Liver (tissue), 9 donors: ENCODE results near the gene XKR3. TPM values are rescaled to one million over a fixed set of nuclear protein-coding genes. Genes with fewer than 3 reads are reported as not detected.
"Not testable (repeated sequence)": the region's sequence is repeated elsewhere in the genome, so short reads cannot be mapped to it uniquely, and the experiment has no call there.

ENCODE experiments used
- DNase-seq: peaks from one replicate; pipeline ENCODE4 v3.0.0-alpha.2; 2017; ENCODE audit warnings: low spot score
- H3K27ac ChIP-seq, 2 donors: one replicate each; pipeline ENCODE4 v1.7.0; 2013; ENCODE audit warnings: inconsistent platforms in 2 of 2, low read length in 2 of 2, control low read depth in 1 of 2, low read depth in 1 of 2, mild to moderate bottlenecking in 1 of 2
- H3K27me3 ChIP-seq, 4 donors: one replicate each; pipeline versions ENCODE4 v1.6.1 to v1.7.0; 2013; ENCODE audit warnings: low read length in 3 of 4, inconsistent platforms in 1 of 4, mild to moderate bottlenecking in 1 of 4, moderate library complexity in 1 of 4; ENCODE audit not compliant: control insufficient read depth in 4 of 4, insufficient read depth in 4 of 4
- H3K36me3 ChIP-seq, 4 donors: one replicate each; pipeline versions ENCODE4 v1.6.1 to v1.7.0; 2013; ENCODE audit warnings: low read length in 3 of 4, mild to moderate bottlenecking in 3 of 4, low read depth in 1 of 4, moderate library complexity in 1 of 4; ENCODE audit not compliant: control insufficient read depth in 4 of 4, insufficient read depth in 3 of 4
- H3K4me1 ChIP-seq, 4 donors: one replicate each; pipeline versions ENCODE4 v1.6.1 to v1.7.0; 2013; ENCODE audit warnings: low read length in 3 of 4, mild to moderate bottlenecking in 3 of 4, moderate library complexity in 1 of 4; ENCODE audit not compliant: control insufficient read depth in 4 of 4, insufficient read depth in 4 of 4
- H3K4me3 ChIP-seq, 3 donors: one replicate each; pipeline versions ENCODE4 v1.6.1 to v1.7.0; 2013; ENCODE audit warnings: low read length in 3 of 3, control low read depth in 1 of 3, low read depth in 1 of 3, mild to moderate bottlenecking in 1 of 3
- H3K9ac ChIP-seq, 2 donors: one replicate each; pipeline ENCODE4 v1.7.0; 2013; ENCODE audit warnings: low read length in 2 of 2, mild to moderate bottlenecking in 2 of 2, moderate library complexity in 2 of 2, control low read depth in 1 of 2, low read depth in 1 of 2
- H3K9me3 ChIP-seq, 4 donors: one replicate each; pipeline versions ENCODE4 v1.6.1 to v1.7.0; 2013; ENCODE audit warnings: low read length in 3 of 4; ENCODE audit not compliant: control insufficient read depth in 4 of 4
- ATF3 ChIP-seq: IDR thresholded peaks from 2 replicates; pipeline ENCODE4 v1.6.1; 2016; ENCODE audit warnings: antibody characterized with exemption
- EGR1 ChIP-seq, 2 donors: IDR thresholded peaks; 2 replicates each; pipeline ENCODE4 v1.6.1; 2016 to 2018; ENCODE audit warnings: antibody characterized with exemption in 2 of 2, low read depth in 2 of 2
- FOXA1 ChIP-seq: IDR thresholded peaks from 2 replicates; pipeline ENCODE4 v1.6.1; 2016; ENCODE audit warnings: antibody characterized with exemption
- FOXA2 ChIP-seq: IDR thresholded peaks from 2 replicates; pipeline ENCODE4 v1.6.1; 2016; ENCODE audit warnings: antibody characterized with exemption
- GABPA ChIP-seq, 2 donors: IDR thresholded peaks in 1 of 2; conservative IDR thresholded peaks in 1 of 2; 2 replicates each; pipeline ENCODE4 v1.6.1; 2016; ENCODE audit warnings: antibody characterized with exemption in 2 of 2, mild to moderate bottlenecking in 1 of 2, moderate library complexity in 1 of 2
- HNF4A ChIP-seq, 2 donors: conservative IDR thresholded peaks; 2 replicates each; pipeline ENCODE4 v1.6.1; 2016; ENCODE audit warnings: antibody characterized with exemption in 2 of 2, mild to moderate bottlenecking in 2 of 2
- HNF4G ChIP-seq: IDR thresholded peaks from 2 replicates; pipeline ENCODE4 v1.6.1; 2016; ENCODE audit warnings: antibody characterized with exemption
- JUND ChIP-seq, 2 donors: IDR thresholded peaks; 2 replicates each; pipeline ENCODE4 v1.6.1; 2016; ENCODE audit warnings: antibody characterized with exemption in 2 of 2
- NR2F2 ChIP-seq: IDR thresholded peaks from 2 replicates; pipeline ENCODE4 v1.6.1; 2016; ENCODE audit warnings: antibody characterized with exemption
- SP1 ChIP-seq: IDR thresholded peaks from 2 replicates; pipeline ENCODE4 v1.6.1; 2018; ENCODE audit warnings: antibody characterized with exemption, mild to moderate bottlenecking
- YY1 ChIP-seq: IDR thresholded peaks from 2 replicates; pipeline ENCODE4 v1.6.1; 2016; ENCODE audit warnings: antibody characterized with exemption, mild to moderate bottlenecking
- WGBS: extraction: QIAGEN DNeasy Blood & Tissue Kit; methylation state at CpG from one replicate; pipeline ENCODE4 v1.1.7; 2013; 5-methylcytosine and 5-hydroxymethylcytosine counted together
- polyA plus RNA-seq, 2 donors: library from polyadenylated mRNA; stranded (reverse) in 1 of 2; unstranded in 1 of 2; fragments of 200-250 nt in 1 of 2; fragments of >200 nt in 1 of 2; fragmentation: Nextera tagmentation in 1 of 2; extraction: Ambion mirVana in 1 of 2; gene quantifications; one replicate each; pipeline versions ENCODE4 v1.2.1 to v1.2.3, GENCODE V29; 2013 to 2015
- total RNA-seq, 2 donors: library from RNA; depleted of rRNA; stranded (reverse); fragments of >200 nt; gene quantifications; one replicate each; pipeline ENCODE4 v1.2.3, GENCODE V29; 2014
- TF ChIP-seq, protein P1 (sequence below): fragments of 150-350 bp; IDR thresholded peaks from 2 replicates; pipeline ENCODE4 v1.5.1; 2017; ENCODE audit warnings: improper control_type of control experiment, low read depth, low read length; ENCODE audit not compliant: missing input control
- TF ChIP-seq, protein P2 (sequence below): IDR thresholded peaks from 2 replicates; pipeline ENCODE4 v1.6.1; 2016; ENCODE audit warnings: antibody characterized with exemption
- TF ChIP-seq, protein P3 (sequence below): IDR thresholded peaks from 2 replicates; pipeline ENCODE4 v1.6.1; 2016; ENCODE audit warnings: antibody characterized with exemption, mild to moderate bottlenecking
- donor health status: healthy.
- donor health status: healthy.
- donor health status: healthy.
- donor health status: healthy.
- donor health status: healthy.

XKR3 gene
- total and polyA plus RNA-seq, 4 donors: not detected

GRCh38 chr22:16801088-16801487 lies 24.1 kb downstream of the XKR3 start:
- Histone ChIP-seq H3K36me3 (no peaks in the 10 kb centered on the region), H3K9ac (no peak overlapping the region), H3K4me3 (no peak overlapping the region), H3K27ac (no peak overlapping the region), H3K27me3 (peaks cover 0 to 3% (median 0%) of the 10 kb centered on the region in 4 donors), H3K4me1 (no peaks in the 10 kb centered on the region), H3K9me3 (no peaks in the 10 kb centered on the region)
- no peak for DNase-seq
- TF ChIP-seq FOXA2 (no peak), FOXA1 (no peak), JUND (IDR thresholded peaks at IDR 0.05) (no peak), GABPA (IDR thresholded peaks at IDR 0.05 in 1 of 2, conservative IDR thresholded peaks at IDR 0.05 in 1 of 2) (no peak), HNF4A (conservative IDR thresholded peaks at IDR 0.05) (no peak)
- TF ChIP-seq, protein P1, sequence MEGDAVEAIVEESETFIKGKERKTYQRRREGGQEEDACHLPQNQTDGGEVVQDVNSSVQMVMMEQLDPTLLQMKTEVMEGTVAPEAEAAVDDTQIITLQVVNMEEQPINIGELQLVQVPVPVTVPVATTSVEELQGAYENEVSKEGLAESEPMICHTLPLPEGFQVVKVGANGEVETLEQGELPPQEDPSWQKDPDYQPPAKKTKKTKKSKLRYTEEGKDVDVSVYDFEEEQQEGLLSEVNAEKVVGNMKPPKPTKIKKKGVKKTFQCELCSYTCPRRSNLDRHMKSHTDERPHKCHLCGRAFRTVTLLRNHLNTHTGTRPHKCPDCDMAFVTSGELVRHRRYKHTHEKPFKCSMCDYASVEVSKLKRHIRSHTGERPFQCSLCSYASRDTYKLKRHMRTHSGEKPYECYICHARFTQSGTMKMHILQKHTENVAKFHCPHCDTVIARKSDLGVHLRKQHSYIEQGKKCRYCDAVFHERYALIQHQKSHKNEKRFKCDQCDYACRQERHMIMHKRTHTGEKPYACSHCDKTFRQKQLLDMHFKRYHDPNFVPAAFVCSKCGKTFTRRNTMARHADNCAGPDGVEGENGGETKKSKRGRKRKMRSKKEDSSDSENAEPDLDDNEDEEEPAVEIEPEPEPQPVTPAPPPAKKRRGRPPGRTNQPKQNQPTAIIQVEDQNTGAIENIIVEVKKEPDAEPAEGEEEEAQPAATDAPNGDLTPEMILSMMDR: no peak
- TF ChIP-seq, protein P2, sequence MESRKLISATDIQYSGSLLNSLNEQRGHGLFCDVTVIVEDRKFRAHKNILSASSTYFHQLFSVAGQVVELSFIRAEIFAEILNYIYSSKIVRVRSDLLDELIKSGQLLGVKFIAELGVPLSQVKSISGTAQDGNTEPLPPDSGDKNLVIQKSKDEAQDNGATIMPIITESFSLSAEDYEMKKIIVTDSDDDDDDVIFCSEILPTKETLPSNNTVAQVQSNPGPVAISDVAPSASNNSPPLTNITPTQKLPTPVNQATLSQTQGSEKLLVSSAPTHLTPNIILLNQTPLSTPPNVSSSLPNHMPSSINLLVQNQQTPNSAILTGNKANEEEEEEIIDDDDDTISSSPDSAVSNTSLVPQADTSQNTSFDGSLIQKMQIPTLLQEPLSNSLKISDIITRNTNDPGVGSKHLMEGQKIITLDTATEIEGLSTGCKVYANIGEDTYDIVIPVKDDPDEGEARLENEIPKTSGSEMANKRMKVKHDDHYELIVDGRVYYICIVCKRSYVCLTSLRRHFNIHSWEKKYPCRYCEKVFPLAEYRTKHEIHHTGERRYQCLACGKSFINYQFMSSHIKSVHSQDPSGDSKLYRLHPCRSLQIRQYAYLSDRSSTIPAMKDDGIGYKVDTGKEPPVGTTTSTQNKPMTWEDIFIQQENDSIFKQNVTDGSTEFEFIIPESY: no peak
- WGBS: 76% methylated on average over 3 of the region's 3 CpGs

DNA sequence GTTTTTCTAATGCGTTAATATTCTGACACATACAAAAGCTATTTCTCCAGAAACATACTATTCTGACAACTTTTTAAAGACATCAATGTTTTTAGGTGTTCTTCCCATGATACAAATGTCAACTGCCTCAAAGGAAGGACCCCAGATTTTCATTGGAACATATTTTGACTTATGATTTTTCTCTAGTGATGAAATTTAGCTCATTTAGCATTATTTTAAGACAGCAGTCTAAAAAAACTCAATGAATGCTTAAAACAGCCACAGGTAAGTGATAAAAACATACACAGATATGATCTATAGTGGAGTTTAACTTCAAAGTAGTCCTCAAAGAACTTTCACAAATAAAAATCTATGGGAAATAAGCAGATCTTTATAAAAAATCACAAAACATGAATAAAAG lies 24.9 kb downstream of the XKR3 start:
- TF ChIP-seq ATF3: no peak
- TF ChIP-seq, protein P3, sequence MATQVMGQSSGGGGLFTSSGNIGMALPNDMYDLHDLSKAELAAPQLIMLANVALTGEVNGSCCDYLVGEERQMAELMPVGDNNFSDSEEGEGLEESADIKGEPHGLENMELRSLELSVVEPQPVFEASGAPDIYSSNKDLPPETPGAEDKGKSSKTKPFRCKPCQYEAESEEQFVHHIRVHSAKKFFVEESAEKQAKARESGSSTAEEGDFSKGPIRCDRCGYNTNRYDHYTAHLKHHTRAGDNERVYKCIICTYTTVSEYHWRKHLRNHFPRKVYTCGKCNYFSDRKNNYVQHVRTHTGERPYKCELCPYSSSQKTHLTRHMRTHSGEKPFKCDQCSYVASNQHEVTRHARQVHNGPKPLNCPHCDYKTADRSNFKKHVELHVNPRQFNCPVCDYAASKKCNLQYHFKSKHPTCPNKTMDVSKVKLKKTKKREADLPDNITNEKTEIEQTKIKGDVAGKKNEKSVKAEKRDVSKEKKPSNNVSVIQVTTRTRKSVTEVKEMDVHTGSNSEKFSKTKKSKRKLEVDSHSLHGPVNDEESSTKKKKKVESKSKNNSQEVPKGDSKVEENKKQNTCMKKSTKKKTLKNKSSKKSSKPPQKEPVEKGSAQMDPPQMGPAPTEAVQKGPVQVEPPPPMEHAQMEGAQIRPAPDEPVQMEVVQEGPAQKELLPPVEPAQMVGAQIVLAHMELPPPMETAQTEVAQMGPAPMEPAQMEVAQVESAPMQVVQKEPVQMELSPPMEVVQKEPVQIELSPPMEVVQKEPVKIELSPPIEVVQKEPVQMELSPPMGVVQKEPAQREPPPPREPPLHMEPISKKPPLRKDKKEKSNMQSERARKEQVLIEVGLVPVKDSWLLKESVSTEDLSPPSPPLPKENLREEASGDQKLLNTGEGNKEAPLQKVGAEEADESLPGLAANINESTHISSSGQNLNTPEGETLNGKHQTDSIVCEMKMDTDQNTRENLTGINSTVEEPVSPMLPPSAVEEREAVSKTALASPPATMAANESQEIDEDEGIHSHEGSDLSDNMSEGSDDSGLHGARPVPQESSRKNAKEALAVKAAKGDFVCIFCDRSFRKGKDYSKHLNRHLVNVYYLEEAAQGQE: no peak
- TF ChIP-seq NR2F2: no peak
- no peak for TF ChIP-seq SP1
- no peak for TF ChIP-seq YY1
- TF ChIP-seq EGR1 (IDR thresholded peaks at IDR 0.05; ENCODE audit: low read depth in 2 of 2): no peak
- no peak for TF ChIP-seq HNF4A (conservative IDR thresholded peaks at IDR 0.05)
- TF ChIP-seq HNF4G: no peak
- TF ChIP-seq GABPA (IDR thresholded peaks at IDR 0.05 in 1 of 2, conservative IDR thresholded peaks at IDR 0.05 in 1 of 2): no peak
- TF ChIP-seq FOXA1: no peak
- Histone ChIP-seq H3K9ac (no peak overlapping the region), H3K9me3 (no peaks in the 10 kb centered on the region), H3K36me3 (no peaks in the 10 kb centered on the region), H3K27me3 (peaks cover 0 to 3% (median 0%) of the 10 kb centered on the region in 4 donors), H3K27ac (no peak overlapping the region), H3K4me1 (no peaks in the 10 kb centered on the region), H3K4me3 (no peak overlapping the region)
- DNase-seq: no peak
- 66% methylated on average over 1 of the region's 1 CpG for WGBS

GRCh38 chr22:16795504-16795903 lies 29.7 kb downstream of the XKR3 start:
- not testable (repeated sequence) for H3K9ac ChIP-seq, H3K4me3 ChIP-seq, H3K27me3 ChIP-seq, H3K36me3 ChIP-seq, H3K27ac ChIP-seq, H3K4me1 ChIP-seq, DNase-seq, H3K9me3 ChIP-seq
- WGBS: 81% methylated on average over 1 of the region's 1 CpG
